Measurements from ENCODE around the gene CCDC141. TPM values are rescaled to one million over a fixed set of nuclear protein-coding genes. Genes with fewer than 3 reads are reported as not detected.
A peak's percentile ranks its signal among the peaks of the same experiment; 100 is the strongest.

Gene CCDC141
- total RNA-seq, 2 donors from 2014 or later, result 5.3 to 9.4 TPM

GRCh38 chr2:178914259-178914849 lies 135.6 kb downstream of the CCDC141 start:
- peak; percentile 72 to 75 for ATAC-seq (replicated peaks in 1 of 2)
- H3K36me3 Mint-ChIP-seq (ENCODE audit: insufficient read depth in 2 of 2), result no peaks in the 10 kb centered on the region
- H3K4me1 Mint-ChIP-seq (ENCODE audit: low read depth), result peaks cover 15% of the 10 kb centered on the region
- H3K27ac Mint-ChIP-seq, result no peak overlapping the region
- peak; percentile 68 to 76 for DNase-seq
- H3K4me3 Mint-ChIP-seq, result no peak overlapping the region
- no peaks in the 10 kb centered on the region for H3K9me3 Mint-ChIP-seq
- H3K27me3 Mint-ChIP-seq (ENCODE audit: low read depth), result no peaks in the 10 kb centered on the region

GRCh38 chr2:178913049-178913441 lies 136.9 kb downstream of the CCDC141 start:
- Mint-ChIP-seq H3K4me3 (peak overlapping the region in 1 of 2 donors; percentile 2), H3K27me3 (ENCODE audit: low read depth) (no peaks in the 10 kb centered on the region), H3K4me1 (ENCODE audit: low read depth) (peaks cover 15% of the 10 kb centered on the region), H3K27ac (no peak overlapping the region), H3K9me3 (no peaks in the 10 kb centered on the region), H3K36me3 (ENCODE audit: insufficient read depth in 2 of 2) (no peaks in the 10 kb centered on the region)
- no peak for DNase-seq
- ATAC-seq (replicated peaks in 1 of 2), result no peak

GRCh38 chr2:178912416-178913048 lies 137.4 kb downstream of the CCDC141 start:
- Mint-ChIP-seq H3K9me3 (no peaks in the 10 kb centered on the region), H3K27me3 (ENCODE audit: low read depth) (no peaks in the 10 kb centered on the region), H3K36me3 (ENCODE audit: insufficient read depth in 2 of 2) (no peaks in the 10 kb centered on the region), H3K4me3 (peak overlapping the region in 1 of 2 donors; percentile 2), H3K27ac (no peak overlapping the region), H3K4me1 (ENCODE audit: low read depth) (peaks cover 15% of the 10 kb centered on the region)
- ATAC-seq (replicated peaks in 1 of 2) (peak; percentile 87 to 90), DNase-seq (no peak)

- Mint-ChIP-seq H3K4me3 (no peak overlapping the region), H3K27ac (no peak overlapping the region), H3K4me1 (ENCODE audit: low read depth) (peaks cover 15% of the 10 kb centered on the region), H3K9me3 (no peaks in the 10 kb centered on the region), H3K27me3 (ENCODE audit: low read depth) (no peaks in the 10 kb centered on the region), H3K36me3 (ENCODE audit: insufficient read depth in 2 of 2) (no peaks in the 10 kb centered on the region)
- ATAC-seq (replicated peaks in 1 of 2) (no peak), DNase-seq (no peak)
Observed at GRCh38 chr2:178911039-178911438, 138.9 kb downstream of the CCDC141 start.

GRCh38 chr2:178910005-178910404 lies 139.9 kb downstream of the CCDC141 start:
- Mint-ChIP-seq H3K9me3 (no peaks in the 10 kb centered on the region), H3K27ac (no peak overlapping the region), H3K4me1 (ENCODE audit: low read depth) (peaks cover 15% of the 10 kb centered on the region), H3K27me3 (ENCODE audit: low read depth) (no peaks in the 10 kb centered on the region), H3K4me3 (no peak overlapping the region), H3K36me3 (ENCODE audit: insufficient read depth in 2 of 2) (no peaks in the 10 kb centered on the region)
- DNase-seq, result no peak
- no peak for ATAC-seq (replicated peaks in 1 of 2)

- ATAC-seq (replicated peaks in 1 of 2), result no peak
- H3K27ac Mint-ChIP-seq, result no peak overlapping the region
- H3K9me3 Mint-ChIP-seq, result peaks cover 0 to 1% of the 10 kb centered on the region in 2 donors
- no peaks in the 10 kb centered on the region for H3K27me3 Mint-ChIP-seq (ENCODE audit: low read depth)
- no peak overlapping the region for H3K4me3 Mint-ChIP-seq
- H3K4me1 Mint-ChIP-seq (ENCODE audit: low read depth), result peaks cover 15% of the 10 kb centered on the region
- H3K36me3 Mint-ChIP-seq (ENCODE audit: insufficient read depth in 2 of 2), result peaks cover 1 to 2% of the 10 kb centered on the region in 2 donors
- no peak for DNase-seq
Observed at GRCh38 chr2:178909507-178909906, 140.4 kb downstream of the CCDC141 start.

GRCh38 chr2:178908810-178909209 lies 141.1 kb downstream of the CCDC141 start:
- peaks cover 0 to 1% of the 10 kb centered on the region in 2 donors for H3K9me3 Mint-ChIP-seq
- no peak overlapping the region for H3K4me3 Mint-ChIP-seq
- peaks cover 3% of the 10 kb centered on the region in 2 donors for H3K36me3 Mint-ChIP-seq (ENCODE audit: insufficient read depth in 2 of 2)
- peaks cover 15% of the 10 kb centered on the region for H3K4me1 Mint-ChIP-seq (ENCODE audit: low read depth)
- no peak for DNase-seq
- H3K27ac Mint-ChIP-seq, result no peak overlapping the region
- ATAC-seq (replicated peaks in 1 of 2), result no peak
- H3K27me3 Mint-ChIP-seq (ENCODE audit: low read depth), result no peaks in the 10 kb centered on the region

GRCh38 chr2:178905261-178905660 lies 144.7 kb downstream of the CCDC141 start:
- H3K9me3 Mint-ChIP-seq, result peaks cover 0 to 1% of the 10 kb centered on the region in 2 donors
- H3K4me3 Mint-ChIP-seq, result no peak overlapping the region
- no peaks in the 10 kb centered on the region for H3K27me3 Mint-ChIP-seq (ENCODE audit: low read depth)
- no peak overlapping the region for H3K27ac Mint-ChIP-seq
- H3K36me3 Mint-ChIP-seq (ENCODE audit: insufficient read depth in 2 of 2), result peaks cover 3 to 5% of the 10 kb centered on the region in 2 donors
- no peaks in the 10 kb centered on the region for H3K4me1 Mint-ChIP-seq (ENCODE audit: low read depth)
- no peak for ATAC-seq (replicated peaks in 1 of 2)
- no peak for DNase-seq

GRCh38 chr2:178899656-178900055 lies 150.3 kb downstream of the CCDC141 start:
- no peaks in the 10 kb centered on the region for H3K27me3 Mint-ChIP-seq (ENCODE audit: low read depth)
- no peak for ATAC-seq (replicated peaks in 1 of 2)
- no peak overlapping the region for H3K4me3 Mint-ChIP-seq
- H3K27ac Mint-ChIP-seq, result no peak overlapping the region
- DNase-seq, result no peak
- peaks cover 0 to 1% of the 10 kb centered on the region in 2 donors for H3K9me3 Mint-ChIP-seq
- H3K36me3 Mint-ChIP-seq (ENCODE audit: insufficient read depth in 2 of 2), result peaks cover 3 to 5% of the 10 kb centered on the region in 2 donors
- no peaks in the 10 kb centered on the region for H3K4me1 Mint-ChIP-seq (ENCODE audit: low read depth)

- Mint-ChIP-seq H3K4me3 (no peak overlapping the region), H3K27me3 (ENCODE audit: low read depth) (no peaks in the 10 kb centered on the region), H3K4me1 (ENCODE audit: low read depth) (peaks cover 7% of the 10 kb centered on the region), H3K36me3 (ENCODE audit: insufficient read depth in 2 of 2) (no peaks in the 10 kb centered on the region), H3K9me3 (no peaks in the 10 kb centered on the region), H3K27ac (no peak overlapping the region)
- ATAC-seq (replicated peaks in 1 of 2) (no peak), DNase-seq (no peak)
Observed at GRCh38 chr2:178895872-178896271, 154.1 kb downstream of the CCDC141 start.

- no peak for DNase-seq
- peaks cover 7% of the 10 kb centered on the region for H3K4me1 Mint-ChIP-seq (ENCODE audit: low read depth)
- ATAC-seq (replicated peaks in 1 of 2), result no peak
- H3K36me3 Mint-ChIP-seq (ENCODE audit: insufficient read depth in 2 of 2), result no peaks in the 10 kb centered on the region
- H3K27ac Mint-ChIP-seq, result no peak overlapping the region
- no peaks in the 10 kb centered on the region for H3K9me3 Mint-ChIP-seq
- no peak overlapping the region for H3K4me3 Mint-ChIP-seq
- H3K27me3 Mint-ChIP-seq (ENCODE audit: low read depth), result no peaks in the 10 kb centered on the region
Observed at GRCh38 chr2:178895171-178895570, 154.8 kb downstream of the CCDC141 start.

- no peak overlapping the region for H3K4me3 Mint-ChIP-seq
- no peak for ATAC-seq (replicated peaks in 1 of 2)
- no peak overlapping the region for H3K27ac Mint-ChIP-seq
- H3K4me1 Mint-ChIP-seq (ENCODE audit: low read depth), result peaks cover 7% of the 10 kb centered on the region
- no peaks in the 10 kb centered on the region for H3K27me3 Mint-ChIP-seq (ENCODE audit: low read depth)
- no peaks in the 10 kb centered on the region for H3K36me3 Mint-ChIP-seq (ENCODE audit: insufficient read depth in 2 of 2)
- no peaks in the 10 kb centered on the region for H3K9me3 Mint-ChIP-seq
- no peak for DNase-seq
Observed at GRCh38 chr2:178892751-178893625, 156.9 kb downstream of the CCDC141 start.

- Mint-ChIP-seq H3K4me3 (no peak overlapping the region), H3K27me3 (ENCODE audit: low read depth) (no peaks in the 10 kb centered on the region), H3K4me1 (ENCODE audit: low read depth) (peaks cover 7% of the 10 kb centered on the region), H3K36me3 (ENCODE audit: insufficient read depth in 2 of 2) (no peaks in the 10 kb centered on the region), H3K27ac (no peak overlapping the region), H3K9me3 (no peaks in the 10 kb centered on the region)
- DNase-seq (no peak), ATAC-seq (replicated peaks in 1 of 2) (no peak)
Observed at GRCh38 chr2:178891959-178892485, 157.9 kb downstream of the CCDC141 start.
